Measurements from ENCODE around the gene HOOK1.

DNA sequence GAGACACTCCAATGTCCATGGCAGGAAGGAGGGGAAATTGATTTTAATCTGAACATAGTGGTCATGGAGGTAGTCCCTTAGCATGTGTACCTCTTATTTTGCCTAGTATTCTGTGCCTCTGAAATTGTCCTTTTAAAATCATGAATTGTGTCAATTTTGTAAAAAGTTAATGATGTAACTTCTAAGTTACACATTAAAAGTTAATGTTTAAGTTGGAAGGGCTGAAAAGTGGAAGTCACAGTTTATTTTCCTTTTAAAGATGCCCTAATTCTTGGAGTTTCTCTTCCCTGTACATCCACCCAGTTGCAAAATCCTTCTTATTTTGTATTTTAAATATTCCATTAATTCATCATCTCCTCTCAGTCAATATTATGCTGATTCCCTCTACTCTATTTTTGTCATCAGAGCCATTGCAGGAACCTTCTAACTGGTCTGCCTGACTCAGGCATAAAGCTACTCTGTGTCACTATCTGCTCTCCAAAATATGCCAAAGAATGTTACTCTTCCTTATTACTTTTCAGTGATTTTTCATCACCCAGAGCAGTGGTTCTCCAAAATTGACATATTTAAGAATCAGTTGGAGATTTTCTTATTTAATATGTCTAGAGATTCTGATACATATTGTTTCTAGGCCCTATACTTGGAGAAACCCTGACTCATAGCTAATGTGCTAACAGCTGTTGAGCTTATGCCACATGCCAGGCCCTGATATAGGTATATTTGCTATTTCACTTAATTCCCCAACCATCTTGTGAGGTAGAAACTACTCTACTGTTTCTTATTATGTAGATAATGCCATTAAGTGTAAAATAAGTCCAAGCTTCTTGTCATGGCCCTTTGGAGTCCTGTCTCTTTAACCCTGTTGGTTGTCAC lies 5.1 kb downstream of the HOOK1 start:
- TF ChIP-seq SUZ12 (IDR thresholded peaks at IDR 0.05; ENCODE audit: extremely low read depth, insufficient read depth, insufficient read length) (no peak), ZNF274 (IDR thresholded peaks at IDR 0.05; ENCODE audit: low read depth, low read length) (no peak), YY1 (IDR thresholded peaks at IDR 0.05; ENCODE audit: insufficient read depth, insufficient read length) (no peak)
